GM12865 (cell line): ENCODE data around the gene STARD3NL.

Experiments
- DNase-seq: peaks from one replicate; pipeline ENCODE4 v3.0.0; 2010; ENCODE audit warnings: low read depth
- H3K4me3 ChIP-seq: 2 replicates; pipeline ENCODE4 v1.5.1; 2011; ENCODE audit warnings: mild to moderate bottlenecking, low read depth, low read length, control low read depth
- TF ChIP-seq, protein P1 (sequence below): IDR thresholded peaks from 2 replicates; pipeline ENCODE4 v1.5.1; 2011; ENCODE audit warnings: low read length, control low read depth, low read depth, inconsistent platforms; ENCODE audit not compliant: insufficient read depth; ENCODE audit errors: missing control alignments

Gene STARD3NL

DNA sequence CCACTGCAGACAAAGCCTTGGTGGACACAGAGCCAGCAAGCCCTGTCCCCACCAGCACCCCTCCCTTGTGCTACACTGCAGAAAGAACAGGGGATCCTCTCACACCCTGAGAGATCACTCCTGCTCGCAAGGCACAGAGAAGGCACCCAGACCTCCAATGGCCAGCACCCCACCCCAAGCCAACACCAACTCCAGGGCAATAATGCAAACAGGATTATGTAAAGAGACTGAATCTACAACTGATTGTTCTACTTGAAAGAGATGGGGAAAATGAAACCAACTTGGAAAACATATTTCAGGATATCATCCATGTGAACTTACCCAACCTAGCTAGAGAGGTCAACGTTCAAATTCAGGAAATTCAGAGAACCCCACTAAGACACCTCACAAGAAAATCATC lies 26.5 kb upstream of the STARD3NL start:
- DNase-seq: no peak
- TF ChIP-seq, protein P1, sequence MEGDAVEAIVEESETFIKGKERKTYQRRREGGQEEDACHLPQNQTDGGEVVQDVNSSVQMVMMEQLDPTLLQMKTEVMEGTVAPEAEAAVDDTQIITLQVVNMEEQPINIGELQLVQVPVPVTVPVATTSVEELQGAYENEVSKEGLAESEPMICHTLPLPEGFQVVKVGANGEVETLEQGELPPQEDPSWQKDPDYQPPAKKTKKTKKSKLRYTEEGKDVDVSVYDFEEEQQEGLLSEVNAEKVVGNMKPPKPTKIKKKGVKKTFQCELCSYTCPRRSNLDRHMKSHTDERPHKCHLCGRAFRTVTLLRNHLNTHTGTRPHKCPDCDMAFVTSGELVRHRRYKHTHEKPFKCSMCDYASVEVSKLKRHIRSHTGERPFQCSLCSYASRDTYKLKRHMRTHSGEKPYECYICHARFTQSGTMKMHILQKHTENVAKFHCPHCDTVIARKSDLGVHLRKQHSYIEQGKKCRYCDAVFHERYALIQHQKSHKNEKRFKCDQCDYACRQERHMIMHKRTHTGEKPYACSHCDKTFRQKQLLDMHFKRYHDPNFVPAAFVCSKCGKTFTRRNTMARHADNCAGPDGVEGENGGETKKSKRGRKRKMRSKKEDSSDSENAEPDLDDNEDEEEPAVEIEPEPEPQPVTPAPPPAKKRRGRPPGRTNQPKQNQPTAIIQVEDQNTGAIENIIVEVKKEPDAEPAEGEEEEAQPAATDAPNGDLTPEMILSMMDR: no peak
- H3K4me3 ChIP-seq: no peak overlapping the region

DNA sequence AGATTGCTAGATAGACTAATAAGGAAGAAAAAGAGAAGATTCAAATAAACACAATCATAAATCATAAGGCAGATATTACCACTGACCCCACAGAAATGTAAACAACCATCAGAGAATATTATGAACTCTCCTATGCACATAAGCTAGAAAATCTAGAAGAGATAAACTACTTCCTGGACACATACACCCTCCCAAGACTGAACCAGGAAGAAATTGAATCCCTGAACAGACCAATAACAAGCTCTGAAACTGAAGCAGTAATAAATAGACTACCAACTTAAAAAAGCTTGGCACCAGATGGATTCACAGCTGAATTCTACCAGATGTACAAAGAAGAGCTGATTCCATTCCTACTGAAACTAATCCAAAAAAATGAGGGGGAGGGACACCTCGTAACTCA lies 24.5 kb upstream of the STARD3NL start:
- TF ChIP-seq, protein P1: no peak
- DNase-seq: no peak
- H3K4me3 ChIP-seq: no peak overlapping the region

DNA sequence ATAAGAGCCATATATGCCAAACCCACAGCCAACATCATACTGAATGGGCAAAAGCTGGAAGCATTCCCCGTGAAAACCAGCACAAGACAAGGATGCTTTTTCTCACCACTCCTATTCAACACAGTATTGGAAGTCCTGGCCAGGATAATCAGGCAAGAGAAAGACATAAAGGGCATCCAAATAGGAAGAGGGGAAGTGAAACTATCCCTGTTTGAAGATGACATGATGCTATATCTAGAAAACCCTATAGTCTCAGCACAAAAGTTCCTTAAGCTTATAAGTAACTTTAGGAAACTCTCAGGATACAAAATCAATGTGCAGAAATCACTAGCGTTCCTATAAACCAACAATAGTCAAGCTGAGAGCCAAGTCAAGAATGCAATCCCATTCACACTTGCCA lies 23.8 kb upstream of the STARD3NL start:
- H3K4me3 ChIP-seq: no peak overlapping the region
- TF ChIP-seq, protein P1: no peak
- no peak for DNase-seq

GRCh38 chr7:38160003-38160571 lies 18.0 kb upstream of the STARD3NL start:
- no peak for DNase-seq
- TF ChIP-seq, protein P1: no peak
- H3K4me3 ChIP-seq: no peak overlapping the region

DNA sequence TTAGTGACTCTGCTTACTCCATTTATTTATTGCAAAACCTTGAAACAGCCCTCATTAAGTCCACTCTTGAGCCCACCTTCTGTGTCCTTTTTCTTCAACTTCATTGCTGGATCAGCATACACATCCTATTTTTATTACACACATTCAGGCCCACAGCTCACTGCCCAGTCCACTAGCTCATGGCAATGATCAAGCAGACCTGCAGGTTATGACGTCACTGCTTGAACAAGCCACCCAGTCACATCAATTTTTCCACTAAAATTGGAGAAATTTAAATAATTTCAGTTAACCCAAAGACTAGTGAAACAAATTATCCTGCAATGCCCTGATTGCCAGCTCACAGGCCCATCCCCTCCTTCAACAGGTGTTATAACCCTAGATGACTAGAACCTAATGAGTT lies 16.0 kb upstream of the STARD3NL start:
- no peak overlapping the region for H3K4me3 ChIP-seq
- DNase-seq: no peak
- TF ChIP-seq, protein P1: no peak

- TF ChIP-seq, protein P1: no peak
- no peak overlapping the region for H3K4me3 ChIP-seq
- DNase-seq: no peak
Measured at GRCh38 chr7:38163671-38164070, 14.4 kb upstream of the STARD3NL start.

- no peak overlapping the region for H3K4me3 ChIP-seq
- no peak for DNase-seq
- TF ChIP-seq, protein P1: no peak
Measured at GRCh38 chr7:38168890-38169570, 9.0 kb upstream of the STARD3NL start.
